IMR-90 (cell line): ENCODE data around the gene ANKRD10. TPM values are rescaled to one million over a fixed set of nuclear protein-coding genes. Genes with fewer than 3 reads are reported as not detected.

Experiments
- ATAC-seq: fragments of 200-7000 bp; cut with Tn5 transposase; 2 replicates; pipeline ENCODE4 v1.9.1; 2020; ENCODE audit warnings: low read depth, mild to moderate bottlenecking, moderate library complexity
- BruUV-seq: library from RNA; stranded (reverse); fragments of 400-500 nt; replicated peaks from 2 replicates; lab custom pipeline; 2021; lab: Mats Ljungman, UMichigan
- CTCF ChIA-PET: fragments of 300-600 bp; formaldehyde crosslinking; extraction: SDS; loops from one replicate; lab custom pipeline; 2021; ENCODE audit warnings: antibody characterized with exemption; lab: Yijun Ruan, JAX
- POLR2A ChIA-PET: fragments of 300-600 bp; sonication (Branson Sonifier 250); formaldehyde crosslinking; loops from one replicate; lab custom pipeline; 2022; ENCODE audit warnings: antibody characterized with exemption; ENCODE audit not compliant: unreplicated experiment; lab: Charles Lee
- DNase-seq: peaks from one replicate; pipeline ENCODE4 v3.0.0; 2013
- H2AFZ ChIP-seq: replicated peaks from 2 replicates; pipeline ENCODE3; 2013; ENCODE audit warnings: low read length, mild to moderate bottlenecking; ENCODE audit not compliant: poor library complexity
- H2AK5ac ChIP-seq: 2 replicates; pipeline ENCODE4 v1.6.1; 2013; ENCODE audit warnings: low read depth, low read length, inconsistent platforms
- H2AK9ac ChIP-seq: replicated peaks from 2 replicates; pipeline ENCODE3; 2013; ENCODE audit warnings: mild to moderate bottlenecking, low read depth, low read length, moderate library complexity; ENCODE audit not compliant: poor library complexity
- H2BK120ac ChIP-seq: 2 replicates; pipeline ENCODE4 v1.6.1; 2013; ENCODE audit warnings: low read depth, low read length, inconsistent platforms
- H2BK15ac ChIP-seq: 3 replicates; pipeline ENCODE4 v1.6.1; 2013; ENCODE audit warnings: low read depth, low read length, inconsistent platforms
- H2BK20ac ChIP-seq: 2 replicates; pipeline ENCODE4 v1.6.1; 2013; ENCODE audit warnings: low read depth, mild to moderate bottlenecking, inconsistent platforms, low read length, moderate library complexity
- H2BK5ac ChIP-seq: 2 replicates; pipeline ENCODE4 v1.6.1; 2013; ENCODE audit warnings: mild to moderate bottlenecking, low read depth, low read length, inconsistent platforms; ENCODE audit not compliant: poor library complexity, severe bottlenecking
- H3K14ac ChIP-seq: replicated peaks from 2 replicates; pipeline ENCODE4 v1.6.1; 2013; ENCODE audit warnings: low read depth, low read length, inconsistent platforms
- H3K18ac ChIP-seq: 2 replicates; pipeline ENCODE4 v1.6.1; 2013; ENCODE audit warnings: low read depth, low read length, control low read depth
- H3K23ac ChIP-seq: 2 replicates; pipeline ENCODE4 v1.6.1; 2013; ENCODE audit warnings: low read depth, low read length, inconsistent platforms
- H3K27ac ChIP-seq: 2 replicates; pipeline ENCODE4 v1.5.1; 2013; ENCODE audit warnings: mild to moderate bottlenecking, control low read depth, low read length; ENCODE audit not compliant: insufficient read depth
- H3K27me3 ChIP-seq: 2 replicates; pipeline ENCODE4 v1.6.1; 2013; ENCODE audit warnings: low read length; ENCODE audit not compliant: control insufficient read depth, insufficient read depth
- H3K36me3 ChIP-seq: 2 replicates; pipeline ENCODE4 v1.6.1; 2013; ENCODE audit warnings: low read length, mixed read lengths; ENCODE audit not compliant: control insufficient read depth, insufficient read depth
- H3K4ac ChIP-seq: 2 replicates; pipeline ENCODE4 v1.6.1; 2013; ENCODE audit warnings: low read depth, low read length, inconsistent platforms
- H3K4me1 ChIP-seq: 2 replicates; pipeline ENCODE4 v1.6.1; 2013; ENCODE audit warnings: low read length, mixed read lengths; ENCODE audit not compliant: control insufficient read depth, insufficient read depth
- H3K4me2 ChIP-seq: 2 replicates; pipeline ENCODE4 v1.6.1; 2013; ENCODE audit warnings: low read depth, mild to moderate bottlenecking, control low read depth, low read length, moderate library complexity
- H3K4me3 ChIP-seq: 2 replicates; pipeline ENCODE4 v1.5.1; 2013; ENCODE audit warnings: low read depth, mild to moderate bottlenecking, control low read depth, low read length, moderate library complexity; ENCODE audit not compliant: insufficient read depth
- H3K56ac ChIP-seq: 2 replicates; pipeline ENCODE4 v1.6.1; 2013; ENCODE audit warnings: low read length, inconsistent platforms; ENCODE audit not compliant: insufficient read depth; ENCODE audit errors: extremely low read depth
- H3K79me1 ChIP-seq, 2 experiments: 2 replicates each; pipeline ENCODE4 v1.6.1; 2013; ENCODE audit warnings: low read length in 2 of 2, inconsistent platforms in 1 of 2, low read depth in 1 of 2
- H3K9ac ChIP-seq: 2 replicates; pipeline ENCODE4 v1.6.1; 2013; ENCODE audit warnings: low read depth, low read length, control low read depth
- H3K9me1 ChIP-seq: 2 replicates; pipeline ENCODE4 v1.6.1; 2013; ENCODE audit warnings: low read length, inconsistent platforms; ENCODE audit not compliant: insufficient read depth
- H3K9me3 ChIP-seq: 2 replicates; pipeline ENCODE4 v1.6.1; 2013; ENCODE audit warnings: low read length; ENCODE audit not compliant: control insufficient read depth, insufficient read depth
- H4K20me1 ChIP-seq: 2 replicates; pipeline ENCODE4 v1.6.1; 2013; ENCODE audit warnings: low read length, inconsistent platforms; ENCODE audit not compliant: insufficient read depth
- H4K5ac ChIP-seq: 2 replicates; pipeline ENCODE4 v1.6.1; 2013; ENCODE audit warnings: mild to moderate bottlenecking, low read depth, low read length, control low read depth
- H4K8ac ChIP-seq, 2 experiments: 2 replicates each; pipeline ENCODE4 v1.6.1; 2013; ENCODE audit warnings: low read depth in 2 of 2, low read length in 2 of 2, control low read depth in 1 of 2, inconsistent platforms in 1 of 2
- H4K91ac ChIP-seq: 2 replicates; pipeline ENCODE4 v1.6.1; 2013; ENCODE audit warnings: low read depth, low read length, inconsistent platforms; ENCODE audit not compliant: insufficient read depth
- BHLHE40 ChIP-seq: fragments of 150-350 bp; IDR thresholded peaks from 2 replicates; pipeline ENCODE4 v1.6.1; 2016; ENCODE audit warnings: mild to moderate bottlenecking, low read depth, low read length
- CEBPB ChIP-seq: IDR thresholded peaks from 2 replicates; pipeline ENCODE4 v1.6.1; 2012; ENCODE audit warnings: low read depth, low read length, improper control_type of control experiment
- CHD1 ChIP-seq: IDR thresholded peaks from 2 replicates; pipeline ENCODE4 v1.6.1; 2012; ENCODE audit warnings: low read depth, low read length, improper control_type of control experiment
- FOS ChIP-seq: fragments of 150-350 bp; IDR thresholded peaks from 2 replicates; pipeline ENCODE4 v1.6.1; 2016; ENCODE audit warnings: low read depth, low read length
- MAFK ChIP-seq: IDR thresholded peaks from 2 replicates; pipeline ENCODE4 v1.6.1; 2012; ENCODE audit warnings: low read depth, low read length, improper control_type of control experiment
- MAZ ChIP-seq: IDR thresholded peaks from 2 replicates; pipeline ENCODE4 v1.6.1; 2012; ENCODE audit warnings: low read depth, mild to moderate bottlenecking, low read length, improper control_type of control experiment, moderate library complexity, borderline replicate concordance
- MXI1 ChIP-seq: IDR thresholded peaks from 2 replicates; pipeline ENCODE4 v1.6.1; 2012; ENCODE audit warnings: low read depth, mild to moderate bottlenecking, low read length, moderate library complexity, borderline replicate concordance
- NFE2L2 ChIP-seq: fragments of 150-350 bp; IDR thresholded peaks from 2 replicates; pipeline ENCODE4 v1.6.1; 2016; ENCODE audit warnings: low read depth, mild to moderate bottlenecking, low read length
- RCOR1 ChIP-seq: IDR thresholded peaks from 2 replicates; pipeline ENCODE4 v1.6.1; 2012; ENCODE audit warnings: mild to moderate bottlenecking, low read length, improper control_type of control experiment; ENCODE audit not compliant: insufficient replicate concordance
- RFX5 ChIP-seq: IDR thresholded peaks from 2 replicates; pipeline ENCODE4 v1.8.0; 2012; ENCODE audit warnings: low read depth, mild to moderate bottlenecking, low read length, moderate library complexity
- SMC3 ChIP-seq: fragments of 150-350 bp; IDR thresholded peaks from 2 replicates; pipeline ENCODE4 v1.6.1; 2016; ENCODE audit warnings: low read depth, mild to moderate bottlenecking, antibody characterized with exemption, low read length, moderate library complexity
- WGBS, 2 experiments: methylation state at CpG; one replicate each; pipeline versions ENCODE4 v1.1.5 to v1.1.7; 2013; ENCODE audit warnings: missing lambda C conversion rate in 2 of 2; ENCODE audit not compliant: insufficient read length in 1 of 2; ENCODE audit errors: extremely low coverage in 2 of 2; 5-methylcytosine and 5-hydroxymethylcytosine counted together
- dilution Hi-C: fragments of 300-500 bp; cut with HindIII; formaldehyde crosslinking; loops from one replicate; pipeline ENCODE4 v1.14.3; 2018; ENCODE audit warnings: low sequenced_read_pairs; ENCODE audit not compliant: unreplicated experiment
- in situ Hi-C: fragments of 300-500 bp; cut with MboI; formaldehyde crosslinking; loops from 3 replicates; pipeline ENCODE4 v1.14.3; 2019; ENCODE audit warnings: low sequenced_read_pairs, inconsistent platforms, mixed read lengths
- intact Hi-C: fragments of 100-400 bp; cut with micrococcal nuclease; formaldehyde crosslinking; loops from 2 replicates; pipeline ENCODE4 v1.10.0; 2022
- polyA plus RNA-seq, 3 experiments: library from polyadenylated mRNA; depleted of rRNA; stranded (reverse); fragments of >200 nt; gene quantifications; 2 replicates each; pipeline ENCODE4 v1.2.3, GENCODE V29; 2012; ENCODE audit warnings: low replicate concordance in 1 of 3
- total RNA-seq: library from RNA; depleted of rRNA; stranded (reverse); fragments of >200 nt; gene quantifications from 2 replicates; pipeline ENCODE4 v1.2.3, GENCODE V29; 2012
- TF ChIP-seq, protein P1 (sequence below): fragments of 150-350 bp; IDR thresholded peaks from 2 replicates; pipeline ENCODE4 v1.6.1; 2017; ENCODE audit warnings: mild to moderate bottlenecking, antibody characterized with exemption, low read length, low read depth
- TF ChIP-seq, protein P2 (sequence below): fragments of 150-350 bp; IDR thresholded peaks from 2 replicates; pipeline ENCODE4 v1.6.1; 2016; ENCODE audit warnings: low read depth, mild to moderate bottlenecking, low read length, moderate library complexity, borderline replicate concordance
- TF ChIP-seq, protein P3 (sequence below): conservative IDR thresholded peaks from 2 replicates; pipeline ENCODE4 v1.5.1; 2012; ENCODE audit warnings: mild to moderate bottlenecking, low read depth, low read length, improper control_type of control experiment

ANKRD10 gene
- total and polyA plus RNA-seq, 2 of the 4 experiments (the other 2 are of a cell fraction): 18.3 to 31.1 TPM

DNA sequence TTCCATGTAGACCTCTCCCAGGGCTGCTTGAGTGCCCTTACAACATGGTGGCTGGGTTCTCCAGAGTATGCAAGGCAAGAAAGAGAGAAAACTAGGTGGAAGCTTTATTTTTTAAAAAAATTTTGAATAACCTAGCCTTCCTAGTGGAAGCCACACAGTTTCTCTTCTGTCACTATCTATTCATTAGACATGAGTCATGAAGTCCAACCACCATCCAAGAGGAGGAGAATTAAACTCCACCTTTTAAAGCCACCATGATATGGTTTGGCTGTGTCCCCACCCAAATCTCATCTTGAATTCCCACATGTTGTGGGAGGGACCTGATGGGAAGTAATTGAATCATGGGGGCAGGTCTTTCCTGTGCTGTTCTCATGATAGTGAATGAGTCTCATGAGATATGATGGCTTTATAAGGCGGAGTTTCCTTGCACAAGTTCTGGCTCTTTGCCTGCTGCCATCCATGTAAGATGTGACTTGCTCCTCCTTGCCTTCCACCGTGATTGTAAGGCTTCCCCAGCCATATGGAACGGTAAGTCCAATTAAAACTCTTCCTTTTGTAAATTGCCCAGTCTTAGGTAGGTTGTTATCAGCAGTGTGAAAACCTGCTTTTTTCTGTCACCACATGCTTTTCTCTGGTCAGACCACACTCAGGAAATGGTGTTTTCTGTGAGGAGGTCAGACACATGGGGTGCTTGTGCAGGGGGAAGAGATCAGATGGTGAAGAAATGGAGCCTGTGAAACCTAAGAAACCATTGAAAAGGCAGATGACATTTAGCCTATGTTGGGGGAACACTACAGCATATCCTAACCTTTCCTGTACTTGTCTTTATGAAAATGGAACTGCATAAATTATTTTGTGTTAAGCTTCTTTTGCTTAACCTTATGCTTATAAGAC lies 57.7 kb downstream of the ANKRD10 start:
- CTCF ChIA-PET: no interaction called here
- no peak overlapping the region for H2BK20ac ChIP-seq
- no peaks in the 10 kb centered on the region for H4K20me1 ChIP-seq
- TF ChIP-seq RFX5 (no peak), CHD1 (no peak), MAZ (no peak), SMC3 (no peak), CEBPB (no peak), FOS (no peak), BHLHE40 (no peak), RCOR1 (no peak), MXI1 (no peak), NFE2L2 (no peak), MAFK (no peak)
- TF ChIP-seq, protein P1, sequence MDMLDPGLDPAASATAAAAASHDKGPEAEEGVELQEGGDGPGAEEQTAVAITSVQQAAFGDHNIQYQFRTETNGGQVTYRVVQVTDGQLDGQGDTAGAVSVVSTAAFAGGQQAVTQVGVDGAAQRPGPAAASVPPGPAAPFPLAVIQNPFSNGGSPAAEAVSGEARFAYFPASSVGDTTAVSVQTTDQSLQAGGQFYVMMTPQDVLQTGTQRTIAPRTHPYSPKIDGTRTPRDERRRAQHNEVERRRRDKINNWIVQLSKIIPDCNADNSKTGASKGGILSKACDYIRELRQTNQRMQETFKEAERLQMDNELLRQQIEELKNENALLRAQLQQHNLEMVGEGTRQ: no peak
- TF ChIP-seq, protein P2, sequence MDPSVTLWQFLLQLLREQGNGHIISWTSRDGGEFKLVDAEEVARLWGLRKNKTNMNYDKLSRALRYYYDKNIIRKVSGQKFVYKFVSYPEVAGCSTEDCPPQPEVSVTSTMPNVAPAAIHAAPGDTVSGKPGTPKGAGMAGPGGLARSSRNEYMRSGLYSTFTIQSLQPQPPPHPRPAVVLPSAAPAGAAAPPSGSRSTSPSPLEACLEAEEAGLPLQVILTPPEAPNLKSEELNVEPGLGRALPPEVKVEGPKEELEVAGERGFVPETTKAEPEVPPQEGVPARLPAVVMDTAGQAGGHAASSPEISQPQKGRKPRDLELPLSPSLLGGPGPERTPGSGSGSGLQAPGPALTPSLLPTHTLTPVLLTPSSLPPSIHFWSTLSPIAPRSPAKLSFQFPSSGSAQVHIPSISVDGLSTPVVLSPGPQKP: no peak
- TF ChIP-seq, protein P3, sequence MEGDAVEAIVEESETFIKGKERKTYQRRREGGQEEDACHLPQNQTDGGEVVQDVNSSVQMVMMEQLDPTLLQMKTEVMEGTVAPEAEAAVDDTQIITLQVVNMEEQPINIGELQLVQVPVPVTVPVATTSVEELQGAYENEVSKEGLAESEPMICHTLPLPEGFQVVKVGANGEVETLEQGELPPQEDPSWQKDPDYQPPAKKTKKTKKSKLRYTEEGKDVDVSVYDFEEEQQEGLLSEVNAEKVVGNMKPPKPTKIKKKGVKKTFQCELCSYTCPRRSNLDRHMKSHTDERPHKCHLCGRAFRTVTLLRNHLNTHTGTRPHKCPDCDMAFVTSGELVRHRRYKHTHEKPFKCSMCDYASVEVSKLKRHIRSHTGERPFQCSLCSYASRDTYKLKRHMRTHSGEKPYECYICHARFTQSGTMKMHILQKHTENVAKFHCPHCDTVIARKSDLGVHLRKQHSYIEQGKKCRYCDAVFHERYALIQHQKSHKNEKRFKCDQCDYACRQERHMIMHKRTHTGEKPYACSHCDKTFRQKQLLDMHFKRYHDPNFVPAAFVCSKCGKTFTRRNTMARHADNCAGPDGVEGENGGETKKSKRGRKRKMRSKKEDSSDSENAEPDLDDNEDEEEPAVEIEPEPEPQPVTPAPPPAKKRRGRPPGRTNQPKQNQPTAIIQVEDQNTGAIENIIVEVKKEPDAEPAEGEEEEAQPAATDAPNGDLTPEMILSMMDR: no peak

More for the DNA sequence above, 57.7 kb downstream of the ANKRD10 start:
- no peaks in the 10 kb centered on the region for H3K79me1 ChIP-seq
- no peak overlapping the region for H2BK5ac ChIP-seq
- no peak overlapping the region for H3K4me2 ChIP-seq
- H3K9me1 ChIP-seq: no peaks in the 10 kb centered on the region
- no peak overlapping the region for H2BK120ac ChIP-seq
- no peak overlapping the region for H4K91ac ChIP-seq
- H3K14ac ChIP-seq: no peak overlapping the region
- in situ Hi-C loops: no loop called here
- H3K4me3 ChIP-seq: no peak overlapping the region
- H4K8ac ChIP-seq: no peak overlapping the region
- dilution Hi-C loops: no loop called here
- H3K4ac ChIP-seq: no peak overlapping the region
- DNase-seq (no peak), ATAC-seq (no peak)
- no peak overlapping the region for H2AK9ac ChIP-seq
- H4K5ac ChIP-seq: no peak overlapping the region
- intact Hi-C loops: no loop called here
- H3K36me3 ChIP-seq: no peaks in the 10 kb centered on the region
- H3K23ac ChIP-seq: no peak overlapping the region
- no peak overlapping the region for H3K9ac ChIP-seq
- no peak overlapping the region for H3K18ac ChIP-seq
- H3K4me1 ChIP-seq: no peaks in the 10 kb centered on the region
- H3K9me3 ChIP-seq: peaks cover 6% of the 10 kb centered on the region
- H2AK5ac ChIP-seq: no peak overlapping the region
- H3K27me3 ChIP-seq: peaks cover 4% of the 10 kb centered on the region
- H2BK15ac ChIP-seq: no peak overlapping the region
- no TSS peak for BruUV-seq
- POLR2A ChIA-PET: no interaction called here
- no peak overlapping the region for H2AFZ ChIP-seq
- WGBS, 2 experiments: 100% methylated on average over 1 of the region's 3 CpGs; no CpG with 5 or more reads in 1 of the 2 experiments
- H3K56ac ChIP-seq: no peak overlapping the region
- H3K27ac ChIP-seq: no peak overlapping the region
